Activated CD4-positive, alpha-beta T cell treated with anti-CD3 and anti-CD28 coated beads, Interleukin-2, amount 10 ng/mL, durations not matched to agents 7 days and 5 days (primary cell): ENCODE results near the gene NMU. TPM values are rescaled to one million over a fixed set of nuclear protein-coding genes. Genes with fewer than 3 reads are reported as not detected.
A peak's percentile ranks its signal among the peaks of the same experiment; 100 is the strongest.
"Not testable (repeated sequence)": the region's sequence is repeated elsewhere in the genome, so short reads cannot be mapped to it uniquely, and the experiment has no call there.

Source experiments
- CTCF ChIA-PET: fragments of 350-600 bp; sonication (Branson Sonifier 250); formaldehyde crosslinking; loops from one replicate; lab custom pipeline; 2021; ENCODE audit warnings: antibody characterized with exemption; lab: Charles Lee
- POLR2A ChIA-PET: fragments of 350-600 bp; sonication (Branson Sonifier 250); formaldehyde crosslinking; loops from one replicate; lab custom pipeline; 2021; ENCODE audit warnings: antibody characterized with exemption; lab: Charles Lee
- DNase-seq: peaks from one replicate; pipeline ENCODE4 v3.0.0-alpha.2; 2020
- H3K27ac Mint-ChIP-seq: one replicate; pipeline ENCODE4 v1.8.0; 2021; ENCODE audit warnings: mild to moderate bottlenecking, moderate library complexity, mixed read lengths
- H3K27me3 Mint-ChIP-seq: one replicate; pipeline ENCODE4 v1.8.0; 2021; ENCODE audit warnings: mixed read lengths
- H3K36me3 Mint-ChIP-seq: one replicate; pipeline ENCODE4 v1.8.0; 2021; ENCODE audit warnings: low read depth, mixed read lengths
- H3K4me1 Mint-ChIP-seq: one replicate; pipeline ENCODE4 v1.8.0; 2021; ENCODE audit warnings: mixed read lengths
- H3K4me3 Mint-ChIP-seq: one replicate; pipeline ENCODE4 v1.8.0; 2021; ENCODE audit warnings: mild to moderate bottlenecking, moderate library complexity, mixed read lengths
- H3K9me3 Mint-ChIP-seq: one replicate; pipeline ENCODE4 v1.8.0; 2021; ENCODE audit warnings: mixed read lengths
- total RNA-seq, 2 experiments: library from RNA; stranded (reverse); gene quantifications; one replicate each; pipeline ENCODE4 v1.2.3, GENCODE V29; 2021

The NMU gene
- total RNA-seq, 2 experiments from 2014 or later = 0.67 to 0.87 TPM

DNA sequence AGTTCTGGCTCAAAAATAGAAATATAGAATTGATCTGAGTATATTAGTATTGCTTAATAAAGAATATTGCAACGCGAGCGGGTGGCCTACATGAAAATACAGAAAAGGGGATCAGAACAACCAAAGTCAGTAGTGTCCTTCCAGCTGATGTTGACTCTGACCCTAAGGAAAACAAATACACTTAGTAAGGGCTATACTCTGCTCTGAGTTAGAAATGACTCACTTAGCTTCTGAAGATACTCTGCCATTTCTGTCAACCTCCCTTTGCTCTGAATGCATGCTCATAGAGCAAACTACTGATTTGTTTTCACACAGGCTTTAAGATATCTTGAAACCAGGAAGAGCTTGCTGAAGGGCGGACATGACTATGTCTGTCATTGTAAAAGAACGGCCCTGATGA, 22.6 kb upstream of the NMU start:
- Mint-ChIP-seq H3K9me3 (no peaks in the 10 kb centered on the region), H3K27me3 (no peaks in the 10 kb centered on the region), H3K27ac (no peak overlapping the region), H3K4me1 (no peaks in the 10 kb centered on the region), H3K4me3 (no peak overlapping the region), H3K36me3 (no peaks in the 10 kb centered on the region)
- ChIA-PET CTCF (no interaction called here), POLR2A (no interaction called here)
- DNase-seq = no peak

GRCh38 chr4:55654131-55654530, 18.0 kb upstream of the NMU start:
- Mint-ChIP-seq H3K4me1 (no peaks in the 10 kb centered on the region), H3K27me3 (peaks cover 3% of the 10 kb centered on the region), H3K27ac (no peak overlapping the region), H3K36me3 (no peaks in the 10 kb centered on the region), H3K4me3 (no peak overlapping the region), H3K9me3 (no peaks in the 10 kb centered on the region)
- ChIA-PET CTCF (no interaction called here), POLR2A (no interaction called here)
- DNase-seq = no peak

DNA sequence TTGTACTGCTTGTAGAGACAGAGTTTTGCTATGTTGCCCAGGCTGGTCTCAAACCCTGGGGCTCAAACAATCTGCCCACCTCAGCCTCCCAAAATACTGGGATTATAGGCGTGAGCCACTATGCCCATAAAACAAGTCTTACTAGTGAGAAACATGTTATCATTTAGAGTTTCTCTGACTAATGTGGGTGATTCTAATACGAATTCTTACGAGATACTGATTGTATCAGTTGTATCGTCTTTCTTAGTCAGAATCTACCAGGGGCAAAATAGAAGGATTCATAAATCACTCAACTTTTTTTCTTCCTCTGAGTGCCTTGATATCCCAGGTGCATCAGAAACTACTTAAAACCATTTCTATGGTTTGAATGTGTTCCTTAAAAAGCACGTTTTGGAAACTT, 14.4 kb upstream of the NMU start:
- Mint-ChIP-seq H3K27me3 (peaks cover 5% of the 10 kb centered on the region), H3K4me1 (no peaks in the 10 kb centered on the region), H3K36me3 (no peaks in the 10 kb centered on the region), H3K4me3 (no peak overlapping the region), H3K9me3 (no peaks in the 10 kb centered on the region), H3K27ac (no peak overlapping the region)
- DNase-seq = no peak
- POLR2A ChIA-PET = no interaction called here
- CTCF ChIA-PET = no interaction called here

DNA sequence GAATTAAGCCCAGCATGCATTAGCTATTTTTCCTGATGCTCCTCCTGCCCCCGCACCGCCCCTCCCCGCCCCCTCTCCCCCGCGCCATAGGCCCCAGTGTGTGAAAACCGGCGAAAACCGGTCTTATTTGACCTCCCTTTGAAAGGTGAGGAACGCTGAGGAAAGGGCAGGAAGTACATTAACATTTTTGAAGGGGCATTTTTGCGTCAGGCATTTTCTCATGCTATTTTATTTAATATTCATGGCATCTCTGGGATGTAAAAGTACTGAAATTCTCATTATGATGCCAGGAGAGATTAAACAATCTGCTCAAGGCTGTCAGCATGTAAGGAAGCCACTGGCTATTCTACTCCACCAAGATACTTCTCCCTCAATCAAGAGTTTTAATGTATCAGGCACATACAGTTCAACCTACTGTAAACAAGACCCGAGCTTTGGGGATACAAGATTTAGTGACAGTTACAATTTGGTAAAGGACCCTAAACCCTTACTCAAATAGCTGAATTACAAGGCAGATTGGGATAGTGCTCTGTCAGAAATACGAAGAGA, 1.2 kb upstream of the NMU start:
- Mint-ChIP-seq H3K4me1 (peaks cover 12% of the 10 kb centered on the region), H3K9me3 (no peaks in the 10 kb centered on the region), H3K4me3 (no peak overlapping the region), H3K36me3 (no peaks in the 10 kb centered on the region), H3K27ac (no peak overlapping the region), H3K27me3 (peaks cover 67% of the 10 kb centered on the region)
- CTCF ChIA-PET = interaction anchor here (1.5 kb wide), 1 partner anchor 210 kb away, joined by 4 read pairs; no protein-coding TSS in a partner anchor
- POLR2A ChIA-PET = no interaction called here
- DNase-seq = no peak

DNA sequence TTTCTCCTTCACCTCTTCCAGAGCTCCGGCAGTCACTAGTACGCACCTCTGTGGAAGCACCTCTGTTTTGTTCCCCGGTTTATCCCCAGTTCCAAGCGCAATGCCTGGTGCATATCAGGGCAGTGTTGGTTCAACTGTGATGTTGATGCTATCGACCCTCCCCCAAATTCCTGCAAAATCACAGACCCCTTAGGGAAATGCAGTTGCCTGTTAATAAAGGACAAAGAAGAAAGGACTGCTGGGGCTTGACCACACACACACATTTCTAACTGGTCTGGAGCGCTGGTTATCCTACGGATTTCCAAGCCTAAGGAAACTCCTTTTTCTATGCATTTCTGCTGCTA, 530 bp upstream of the NMU start:
- Mint-ChIP-seq H3K27me3 (peaks cover 72% of the 10 kb centered on the region), H3K36me3 (no peaks in the 10 kb centered on the region), H3K9me3 (no peaks in the 10 kb centered on the region), H3K27ac (no peak overlapping the region), H3K4me1 (peaks cover 12% of the 10 kb centered on the region), H3K4me3 (peak overlapping the region; percentile 38)
- CTCF ChIA-PET = interaction anchor here (0.6 to 1.5 kb wide), 2 partner anchors 209 to 215 kb away, joined by 3 to 4 read pairs; no protein-coding TSS in a partner anchor
- POLR2A ChIA-PET = no interaction called here
- DNase-seq = no peak

- ChIA-PET POLR2A (no interaction called here), CTCF (no interaction called here)
- peaks cover 12% of the 10 kb centered on the region for H3K4me1 Mint-ChIP-seq
- no peaks in the 10 kb centered on the region for H3K9me3 Mint-ChIP-seq
- no peaks in the 10 kb centered on the region for H3K36me3 Mint-ChIP-seq
- H3K27ac Mint-ChIP-seq = no peak overlapping the region
- peaks cover 75% of the 10 kb centered on the region for H3K27me3 Mint-ChIP-seq
- peak overlapping the region; percentile 56 for H3K4me3 Mint-ChIP-seq
- DNase-seq = no peak
These were observed 816 bp downstream of the NMU start for GRCh38 chr4:55635282-55635681.

DNA sequence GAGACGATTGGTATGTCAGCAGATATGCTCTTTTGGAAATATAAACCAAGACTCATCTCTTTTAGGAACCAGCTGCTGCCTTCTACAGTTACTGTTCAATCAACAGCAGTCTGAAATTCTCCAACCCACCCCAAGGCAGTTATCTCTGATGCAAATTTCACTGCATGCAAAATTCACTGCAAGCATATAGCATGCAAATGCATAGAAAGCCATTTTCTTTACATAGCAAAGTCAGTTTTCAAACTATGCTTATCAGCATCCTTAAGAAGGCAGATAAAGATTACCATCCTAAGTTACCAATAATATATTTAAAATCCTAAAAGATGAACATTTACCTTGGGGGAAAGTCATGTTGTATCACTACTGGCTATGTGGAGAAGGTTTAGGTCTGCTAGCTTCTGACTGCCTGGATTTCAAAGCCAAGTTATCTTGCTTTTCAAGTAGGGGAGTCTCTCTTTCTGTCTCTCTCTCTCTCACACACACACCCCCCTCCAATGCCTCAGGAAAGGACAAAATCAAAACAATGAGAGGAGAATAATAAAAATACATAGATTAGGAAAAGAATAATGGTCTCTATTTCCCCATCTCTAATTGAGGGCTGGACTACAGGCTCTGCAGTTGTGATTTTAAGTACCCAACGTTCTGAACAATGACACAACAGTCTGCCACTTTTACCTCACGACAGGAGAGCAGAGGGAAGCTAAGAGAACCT, 1.5 kb downstream of the NMU start:
- peaks cover 12% of the 10 kb centered on the region for H3K4me1 Mint-ChIP-seq
- DNase-seq = no peak
- ChIA-PET CTCF (no interaction called here), POLR2A (no interaction called here)
- H3K4me3 Mint-ChIP-seq = no peak overlapping the region
- peaks cover 71% of the 10 kb centered on the region for H3K27me3 Mint-ChIP-seq
- H3K9me3 Mint-ChIP-seq = no peaks in the 10 kb centered on the region
- H3K27ac Mint-ChIP-seq = no peak overlapping the region
- H3K36me3 Mint-ChIP-seq = no peaks in the 10 kb centered on the region

DNA sequence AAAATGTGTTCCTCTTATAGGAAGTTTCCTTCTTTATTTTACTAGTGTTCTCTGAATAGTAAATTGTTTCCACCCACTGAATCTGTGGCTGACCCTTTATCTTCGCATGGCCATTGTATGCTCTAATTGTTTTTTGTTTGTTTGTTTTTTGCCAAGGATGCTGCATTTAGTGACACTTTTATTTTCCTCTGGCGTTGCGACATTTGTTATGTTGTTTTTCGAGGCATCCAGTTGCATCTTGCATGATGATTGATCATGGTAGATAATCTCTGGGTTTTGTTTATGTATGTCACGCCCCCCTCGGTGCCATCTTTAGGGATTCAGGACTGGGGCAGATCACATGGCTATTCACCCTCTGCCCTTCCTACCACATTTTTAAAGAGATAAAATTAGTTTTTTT, 2.2 kb downstream of the NMU start:
- no peaks in the 10 kb centered on the region for H3K36me3 Mint-ChIP-seq
- no peak for DNase-seq
- ChIA-PET CTCF (no interaction called here), POLR2A (no interaction called here)
- H3K4me1 Mint-ChIP-seq = peaks cover 12% of the 10 kb centered on the region
- H3K4me3 Mint-ChIP-seq = no peak overlapping the region
- H3K27ac Mint-ChIP-seq = no peak overlapping the region
- peaks cover 65% of the 10 kb centered on the region for H3K27me3 Mint-ChIP-seq
- no peaks in the 10 kb centered on the region for H3K9me3 Mint-ChIP-seq

- ChIA-PET CTCF (no interaction called here), POLR2A (no interaction called here)
- Mint-ChIP-seq H3K4me3 (no peak overlapping the region), H3K27ac (no peak overlapping the region), H3K36me3 (no peaks in the 10 kb centered on the region), H3K4me1 (no peaks in the 10 kb centered on the region), H3K9me3 (no peaks in the 10 kb centered on the region), H3K27me3 (peaks cover 10% of the 10 kb centered on the region)
- no peak for DNase-seq
These were observed 10.3 kb downstream of the NMU start for GRCh38 chr4:55625835-55626234.

DNA sequence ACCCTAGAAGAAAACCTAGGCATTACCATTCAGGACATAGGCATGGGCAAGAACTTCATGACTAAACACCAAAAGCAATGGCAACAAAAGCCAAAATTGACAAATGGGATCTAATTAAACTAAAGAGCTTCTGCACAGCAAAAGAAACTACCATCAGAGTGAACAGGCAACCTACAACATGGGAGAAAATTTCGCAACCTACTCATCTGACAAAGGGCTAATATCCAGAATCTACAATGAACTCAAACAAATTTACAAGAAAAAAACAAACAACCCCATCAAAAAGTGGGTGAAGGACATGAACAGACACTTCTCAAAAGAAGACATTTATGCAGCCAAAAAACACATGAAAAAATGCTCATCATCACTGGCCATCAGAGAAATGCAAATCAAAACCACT, 12.0 kb downstream of the NMU start:
- H3K36me3 Mint-ChIP-seq, H3K27me3 Mint-ChIP-seq, H3K4me3 Mint-ChIP-seq, DNase-seq, H3K9me3 Mint-ChIP-seq, POLR2A ChIA-PET, CTCF ChIA-PET, H3K4me1 Mint-ChIP-seq, H3K27ac Mint-ChIP-seq: not testable (repeated sequence)

GRCh38 chr4:55618546-55619143, 17.5 kb downstream of the NMU start:
- H3K4me1 Mint-ChIP-seq = peaks cover 3% of the 10 kb centered on the region
- no peak overlapping the region for H3K4me3 Mint-ChIP-seq
- CTCF ChIA-PET = no interaction called here

GRCh38 chr4:55617587-55618197, 18.4 kb downstream of the NMU start:
- peaks cover 4% of the 10 kb centered on the region for H3K27me3 Mint-ChIP-seq
- no peak overlapping the region for H3K4me3 Mint-ChIP-seq
- ChIA-PET POLR2A (interaction anchor here (0.7 kb wide), 1 partner anchor 291 kb away, joined by 4 read pairs; no protein-coding TSS in a partner anchor), CTCF (no interaction called here)
- peaks cover 3% of the 10 kb centered on the region for H3K4me1 Mint-ChIP-seq
- DNase-seq = no peak
- H3K9me3 Mint-ChIP-seq = no peaks in the 10 kb centered on the region
- H3K36me3 Mint-ChIP-seq = no peaks in the 10 kb centered on the region
- H3K27ac Mint-ChIP-seq = no peak overlapping the region

More at GRCh38 chr4:55618546-55619143, 17.5 kb downstream of the NMU start:
- peak overlapping the region; percentile 21 for H3K27ac Mint-ChIP-seq
- peaks cover 4% of the 10 kb centered on the region for H3K27me3 Mint-ChIP-seq
- DNase-seq = no peak
- H3K36me3 Mint-ChIP-seq = no peaks in the 10 kb centered on the region
- no peaks in the 10 kb centered on the region for H3K9me3 Mint-ChIP-seq
- POLR2A ChIA-PET = no interaction called here

DNA sequence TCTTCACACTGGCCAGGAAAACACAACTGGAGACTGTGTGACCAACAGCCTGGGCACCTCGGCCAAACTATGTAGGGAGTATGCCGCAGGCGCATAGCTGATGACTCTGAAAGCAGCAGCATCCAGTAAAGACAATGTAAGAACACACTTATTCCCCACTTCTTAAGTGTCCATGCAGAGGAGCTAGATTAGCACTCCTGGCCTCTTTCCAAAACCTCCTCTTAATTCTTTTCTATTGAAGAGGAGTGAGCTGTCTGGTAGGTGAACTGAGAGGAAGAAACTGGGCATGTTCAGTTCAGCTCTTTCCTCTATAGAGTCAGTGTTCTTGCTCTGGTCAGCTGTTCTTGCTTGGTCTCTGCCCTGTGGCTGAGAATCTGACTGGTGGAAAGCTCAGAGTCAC, 21.1 kb downstream of the NMU start:
- DNase-seq = no peak
- ChIA-PET POLR2A (no interaction called here), CTCF (interaction anchor here (0.6 to 1.1 kb wide), 2 partner anchors 187 to 1507 kb away, joined by 3 read pairs; no protein-coding TSS in a partner anchor)
- Mint-ChIP-seq H3K27ac (no peak overlapping the region), H3K4me3 (no peak overlapping the region), H3K27me3 (peaks cover 4% of the 10 kb centered on the region), H3K4me1 (peaks cover 3% of the 10 kb centered on the region), H3K36me3 (no peaks in the 10 kb centered on the region), H3K9me3 (no peaks in the 10 kb centered on the region)
